Measurements from ENCODE around the gene OR5M8. TPM values are rescaled to one million over a fixed set of nuclear protein-coding genes. Genes with fewer than 3 reads are reported as not detected.

Gene OR5M8
- total RNA-seq (not detected), polyA plus RNA-seq (ENCODE audit: insufficient read depth in 1 of 8, insufficient read length in 8 of 8, low replicate concordance in 1 of 8) (not detected)
- long read RNA-seq, donor 1: 0 reads
- long read RNA-seq, donor 2: 0 reads
- long read RNA-seq, donor 3: 0 reads
- long read RNA-seq, donor 4: 0 reads
- long read RNA-seq, donor 5: 0 reads
- long read RNA-seq, donor 6: 0 reads
- long read RNA-seq, donor 7: 0 reads
- long read RNA-seq, donor 8: 0 reads
- long read RNA-seq, donor 9: 0 reads
- long read RNA-seq, donor 10: 0 reads
- long read RNA-seq, donor 11: 0 reads

- WGBS (ENCODE audit: insufficient coverage): 86% methylated on average over 1 of the region's 7 CpGs
- no peak for DNase-seq
- no peaks in the 10 kb centered on the region for H3K27me3 ChIP-seq (ENCODE audit: control insufficient read depth, insufficient read depth, low read length)
- H3K36me3 ChIP-seq (ENCODE audit: control insufficient read depth, insufficient read depth, low read length): no peaks in the 10 kb centered on the region
- H3K4me3 ChIP-seq (ENCODE audit: low read length): no peak within 1 kb of the TSS
- no peak within 1 kb of the TSS for H3K27ac ChIP-seq (ENCODE audit: low read length)
- H3K4me1 ChIP-seq (ENCODE audit: control insufficient read depth, insufficient read depth, low read length): no peaks in the 10 kb centered on the region
- H3K9me3 ChIP-seq (replicated peaks; ENCODE audit: control insufficient read depth, low read depth, low read length): peaks cover 11% of the 10 kb centered on the region
These were observed at the start of gene OR5M8 for GRCh38 chr11:56491270-56491669. TSS of gene OR5M8 (minus strand) at chr11:56491370. CDS start at chr11:56491370, 0 bp downstream.

GRCh38 chr11:56533054-56533740 lies 42.0 kb upstream of the OR5M8 start:
- H3K4me3 ChIP-seq (ENCODE audit: low read length): no peak overlapping the region
- no peaks in the 10 kb centered on the region for H3K36me3 ChIP-seq (ENCODE audit: control insufficient read depth, insufficient read depth, low read length)
- no peak overlapping the region for H3K27ac ChIP-seq (ENCODE audit: low read length)
- H3K9me3 ChIP-seq (replicated peaks; ENCODE audit: control insufficient read depth, low read depth, low read length): peaks cover 2% of the 10 kb centered on the region
- no peak for DNase-seq
- H3K27me3 ChIP-seq (ENCODE audit: control insufficient read depth, insufficient read depth, low read length): no peaks in the 10 kb centered on the region
- H3K4me1 ChIP-seq (ENCODE audit: control insufficient read depth, insufficient read depth, low read length): no peaks in the 10 kb centered on the region
- no CpG with 5 or more reads among the region's 3 CpGs for WGBS (ENCODE audit: insufficient coverage)

DNA sequence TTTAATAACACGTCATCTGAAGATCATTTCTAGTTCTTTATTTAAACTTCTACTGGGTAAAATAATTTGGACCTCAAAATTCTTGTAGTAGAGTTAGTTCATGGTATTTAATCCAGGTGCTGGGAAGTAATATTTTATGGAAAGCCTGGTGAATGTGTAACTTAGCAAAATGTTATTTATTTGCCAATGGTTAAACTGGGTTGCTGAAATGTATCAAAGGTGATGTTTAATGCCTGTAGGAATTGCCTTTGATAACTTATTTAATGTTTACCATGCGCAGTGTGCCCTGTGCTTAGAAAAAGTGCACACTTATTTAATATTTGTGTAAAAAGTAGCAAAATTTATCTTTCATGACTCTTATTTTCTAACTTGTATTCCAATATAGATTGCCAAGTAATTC lies 40.7 kb upstream of the OR5M8 start:
- H3K36me3 ChIP-seq (ENCODE audit: control insufficient read depth, insufficient read depth, low read length): no peaks in the 10 kb centered on the region
- DNase-seq: no peak
- no peaks in the 10 kb centered on the region for H3K9me3 ChIP-seq (replicated peaks; ENCODE audit: control insufficient read depth, low read depth, low read length)
- no peak overlapping the region for H3K4me3 ChIP-seq (ENCODE audit: low read length)
- H3K4me1 ChIP-seq (ENCODE audit: control insufficient read depth, insufficient read depth, low read length): no peaks in the 10 kb centered on the region
- WGBS (ENCODE audit: insufficient coverage): no CpG with 5 or more reads among the region's 2 CpGs
- no peak overlapping the region for H3K27ac ChIP-seq (ENCODE audit: low read length)
- no peaks in the 10 kb centered on the region for H3K27me3 ChIP-seq (ENCODE audit: control insufficient read depth, insufficient read depth, low read length)

GRCh38 chr11:56522008-56522407 lies 30.8 kb upstream of the OR5M8 start:
- DNase-seq: no peak
- H3K4me1 ChIP-seq (ENCODE audit: control insufficient read depth, insufficient read depth, low read length): no peaks in the 10 kb centered on the region

GRCh38 chr11:56513280-56513679 lies 22.1 kb upstream of the OR5M8 start:
- Histone ChIP-seq H3K27ac (ENCODE audit: low read length) (no peak overlapping the region), H3K9me3 (replicated peaks; ENCODE audit: control insufficient read depth, low read depth, low read length) (peaks cover 2% of the 10 kb centered on the region), H3K36me3 (ENCODE audit: control insufficient read depth, insufficient read depth, low read length) (no peaks in the 10 kb centered on the region), H3K27me3 (ENCODE audit: control insufficient read depth, insufficient read depth, low read length) (no peaks in the 10 kb centered on the region), H3K4me1 (ENCODE audit: control insufficient read depth, insufficient read depth, low read length) (no peaks in the 10 kb centered on the region), H3K4me3 (ENCODE audit: low read length) (no peak overlapping the region)
- WGBS (ENCODE audit: insufficient coverage): no CpG with 5 or more reads among the region's 1 CpG
- no peak for DNase-seq

More at GRCh38 chr11:56522008-56522407, 30.8 kb upstream of the OR5M8 start:
- 70% methylated on average over 2 of the region's 5 CpGs for WGBS (ENCODE audit: insufficient coverage)
- Histone ChIP-seq H3K9me3 (replicated peaks; ENCODE audit: control insufficient read depth, low read depth, low read length) (no peaks in the 10 kb centered on the region), H3K27ac (ENCODE audit: low read length) (no peak overlapping the region), H3K36me3 (ENCODE audit: control insufficient read depth, insufficient read depth, low read length) (no peaks in the 10 kb centered on the region), H3K4me3 (ENCODE audit: low read length) (no peak overlapping the region), H3K27me3 (ENCODE audit: control insufficient read depth, insufficient read depth, low read length) (no peaks in the 10 kb centered on the region)

DNA sequence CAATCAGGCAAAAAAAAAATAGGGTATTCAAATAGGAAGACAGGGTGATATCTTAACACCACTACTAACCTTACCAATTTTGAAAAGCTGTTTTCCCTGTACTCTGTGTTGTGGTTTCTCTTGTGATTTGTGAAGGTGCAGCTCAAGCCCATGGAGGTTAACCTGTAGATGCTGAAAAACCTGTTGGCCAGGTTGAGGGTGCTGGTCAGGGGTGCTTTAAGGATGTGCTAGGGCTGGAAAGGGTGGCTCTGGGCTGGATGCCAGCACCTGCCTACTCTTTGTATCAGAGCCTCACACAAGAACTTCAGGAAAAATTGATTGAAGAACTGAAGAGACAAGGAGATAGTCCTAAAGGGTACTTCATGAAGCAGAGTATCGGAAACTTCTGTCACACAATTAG lies 18.3 kb upstream of the OR5M8 start:
- no peaks in the 10 kb centered on the region for H3K27me3 ChIP-seq (ENCODE audit: control insufficient read depth, insufficient read depth, low read length)
- no CpG with 5 or more reads among the region's 1 CpG for WGBS (ENCODE audit: insufficient coverage)
- no peak for DNase-seq

GRCh38 chr11:56497010-56497409 lies 5.8 kb upstream of the OR5M8 start:
- WGBS (ENCODE audit: insufficient coverage): 91% methylated on average over 26 of the region's 28 CpGs
- H3K9me3 ChIP-seq (replicated peaks; ENCODE audit: control insufficient read depth, low read depth, low read length): peaks cover 8% of the 10 kb centered on the region
- no peaks in the 10 kb centered on the region for H3K27me3 ChIP-seq (ENCODE audit: control insufficient read depth, insufficient read depth, low read length)

More for the DNA sequence above, 18.3 kb upstream of the OR5M8 start:
- Histone ChIP-seq H3K4me1 (ENCODE audit: control insufficient read depth, insufficient read depth, low read length) (no peaks in the 10 kb centered on the region), H3K4me3 (ENCODE audit: low read length) (no peak overlapping the region), H3K36me3 (ENCODE audit: control insufficient read depth, insufficient read depth, low read length) (no peaks in the 10 kb centered on the region), H3K9me3 (replicated peaks; ENCODE audit: control insufficient read depth, low read depth, low read length) (peaks cover 2% of the 10 kb centered on the region), H3K27ac (ENCODE audit: low read length) (no peak overlapping the region)

DNA sequence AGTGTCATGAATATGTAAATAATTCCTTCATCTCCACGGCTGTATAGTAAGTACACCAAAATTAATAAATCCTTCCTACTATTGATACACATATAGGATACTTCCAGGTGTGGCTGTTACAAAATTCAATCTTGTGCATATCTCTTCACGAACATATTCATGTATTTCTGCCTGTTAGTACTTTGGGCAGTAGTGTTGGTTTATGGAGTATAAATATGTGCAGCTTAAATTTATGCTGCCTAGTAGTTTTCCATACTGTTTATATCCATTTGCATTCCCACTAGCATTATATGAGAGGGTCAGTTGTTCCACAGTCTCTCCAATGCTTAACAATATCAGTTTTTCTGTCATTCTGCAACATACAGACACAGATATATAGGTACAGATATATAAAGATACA lies 3.9 kb upstream of the OR5M8 start:
- Histone ChIP-seq H3K27me3 (ENCODE audit: control insufficient read depth, insufficient read depth, low read length) (no peaks in the 10 kb centered on the region), H3K9me3 (replicated peaks; ENCODE audit: control insufficient read depth, low read depth, low read length) (peaks cover 6% of the 10 kb centered on the region), H3K36me3 (ENCODE audit: control insufficient read depth, insufficient read depth, low read length) (no peaks in the 10 kb centered on the region), H3K27ac (ENCODE audit: low read length) (no peak overlapping the region), H3K4me3 (ENCODE audit: low read length) (no peak overlapping the region), H3K4me1 (ENCODE audit: control insufficient read depth, insufficient read depth, low read length) (no peaks in the 10 kb centered on the region)
- WGBS (ENCODE audit: insufficient coverage): no CpG with 5 or more reads among the region's 2 CpGs
- no peak for DNase-seq

More at GRCh38 chr11:56497010-56497409, 5.8 kb upstream of the OR5M8 start:
- no peak for DNase-seq
- H3K4me1 ChIP-seq (ENCODE audit: control insufficient read depth, insufficient read depth, low read length): no peaks in the 10 kb centered on the region
- no peak overlapping the region for H3K27ac ChIP-seq (ENCODE audit: low read length)
- H3K4me3 ChIP-seq (ENCODE audit: low read length): no peak overlapping the region
- no peaks in the 10 kb centered on the region for H3K36me3 ChIP-seq (ENCODE audit: control insufficient read depth, insufficient read depth, low read length)

DNA sequence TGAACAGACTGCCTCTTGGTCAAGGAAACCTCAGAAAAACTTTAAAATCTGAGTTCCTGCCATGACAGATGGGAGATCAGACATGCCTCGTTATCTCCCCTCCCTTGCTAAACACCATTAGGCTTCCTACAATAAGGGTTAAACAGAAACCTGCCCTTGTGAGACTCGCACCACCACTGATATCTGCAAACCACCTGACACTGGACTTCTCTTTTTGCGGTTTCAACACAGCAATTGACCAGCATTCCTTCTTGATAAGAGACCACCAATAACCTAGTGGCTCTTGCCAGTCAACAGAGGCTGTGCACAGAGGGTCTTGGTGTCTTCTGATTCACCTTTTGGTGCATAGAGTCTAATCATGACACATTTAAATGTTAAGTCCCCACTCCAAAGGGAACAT lies 4.4 kb downstream of the OR5M8 start:
- Histone ChIP-seq H3K4me1 (ENCODE audit: control insufficient read depth, insufficient read depth, low read length) (no peaks in the 10 kb centered on the region), H3K4me3 (ENCODE audit: low read length) (no peak overlapping the region), H3K36me3 (ENCODE audit: control insufficient read depth, insufficient read depth, low read length) (no peaks in the 10 kb centered on the region), H3K27me3 (ENCODE audit: control insufficient read depth, insufficient read depth, low read length) (no peaks in the 10 kb centered on the region), H3K27ac (ENCODE audit: low read length) (no peak overlapping the region), H3K9me3 (replicated peaks; ENCODE audit: control insufficient read depth, low read depth, low read length) (peaks cover 11% of the 10 kb centered on the region)
- no peak for DNase-seq
- 54% methylated on average over 3 of the region's 3 CpGs for WGBS (ENCODE audit: insufficient coverage)

DNA sequence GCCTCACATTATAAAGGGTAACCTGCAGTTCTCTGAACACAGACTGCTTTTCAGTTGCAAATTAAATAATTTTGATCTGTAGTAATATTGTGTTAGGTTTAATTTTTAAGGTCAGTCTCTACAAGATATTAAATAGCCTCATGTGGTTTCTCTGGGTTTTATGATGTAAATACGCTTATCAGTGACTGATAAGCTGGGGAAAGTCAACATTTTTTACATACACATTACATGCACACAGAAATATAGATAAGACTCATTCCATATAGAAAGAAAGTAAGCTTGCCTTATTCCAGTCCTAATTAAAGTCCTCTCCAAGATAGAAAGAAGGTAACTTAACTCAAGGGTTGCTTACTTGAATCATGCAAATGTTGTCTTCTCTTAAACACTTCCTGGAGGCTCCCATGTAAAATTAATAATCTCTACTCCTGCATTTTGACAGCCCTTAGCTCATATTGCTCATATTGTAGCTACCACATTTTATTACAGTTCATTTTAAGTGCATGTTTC lies 16.4 kb downstream of the OR5M8 start:
- H3K27ac ChIP-seq (ENCODE audit: low read length): no peak overlapping the region
- H3K36me3 ChIP-seq (ENCODE audit: control insufficient read depth, insufficient read depth, low read length): no peaks in the 10 kb centered on the region
- no peak for DNase-seq
- no peaks in the 10 kb centered on the region for H3K27me3 ChIP-seq (ENCODE audit: control insufficient read depth, insufficient read depth, low read length)
- WGBS (ENCODE audit: insufficient coverage): no CpG with 5 or more reads among the region's 1 CpG
- H3K9me3 ChIP-seq (replicated peaks; ENCODE audit: control insufficient read depth, low read depth, low read length): peaks cover 2% of the 10 kb centered on the region
- no peak overlapping the region for H3K4me3 ChIP-seq (ENCODE audit: low read length)
- no peaks in the 10 kb centered on the region for H3K4me1 ChIP-seq (ENCODE audit: control insufficient read depth, insufficient read depth, low read length)

Measured in muscle of leg (tissue), 16 donors.